Psoas muscle (tissue), 8 donors: Measurements from ENCODE around the gene RAVER1. TPM values are rescaled to one million over a fixed set of nuclear protein-coding genes. Genes with fewer than 3 reads are reported as not detected.

Experiments used
- ATAC-seq, 4 donors: fragments of 200-7000 bp; cut with Tn5 transposase; one replicate each; pipeline ENCODE4 v1.9.1; 2020; ENCODE audit warnings: moderate library complexity in 3 of 4, mild to moderate bottlenecking in 2 of 4
- DNase-seq, 2 donors: peaks; one replicate each; pipeline ENCODE4 v3.0.0-alpha.2; 2020
- H3K27ac ChIP-seq: fragments of 200-600 bp; one replicate; pipeline ENCODE4 v1.8.0; 2022
- H3K27me3 ChIP-seq, 3 donors: fragments of 200-600 bp in 1 of 3; one replicate each; pipeline versions ENCODE4 v1.6.1 to v1.8.0; 2013 to 2022; ENCODE audit warnings: low read length in 2 of 3, mild to moderate bottlenecking in 2 of 3, moderate library complexity in 1 of 3; ENCODE audit not compliant: insufficient read depth in 3 of 3
- H3K36me3 ChIP-seq, 2 donors: fragments of 200-600 bp in 1 of 2; one replicate each; pipeline versions ENCODE4 v1.6.1 to v1.8.0; 2013 to 2022; ENCODE audit warnings: low read depth in 1 of 2, mild to moderate bottlenecking in 1 of 2, moderate library complexity in 1 of 2; ENCODE audit not compliant: insufficient read depth in 1 of 2
- H3K4me1 ChIP-seq: fragments of 200-600 bp; one replicate; pipeline ENCODE4 v1.8.0; 2022
- H3K4me3 ChIP-seq: fragments of 200-600 bp; one replicate; pipeline ENCODE4 v1.8.0; 2022; ENCODE audit warnings: mild to moderate bottlenecking
- H3K9me3 ChIP-seq: fragments of 200-600 bp; one replicate; pipeline ENCODE4 v1.8.0; 2022
- WGBS, 3 donors: extraction: QIAGEN DNeasy Blood & Tissue Kit; methylation state at CpG; one replicate each; pipeline versions ENCODE4 v1.1.6 to v1.1.7; 2013; 5-methylcytosine and 5-hydroxymethylcytosine counted together
- intact Hi-C, 2 donors: fragments of 100-400 bp; cut with DNase I; formaldehyde crosslinking; loops; one replicate each; pipeline versions ENCODE4 v1.11.0 to v1.14.2; 2022
- polyA plus RNA-seq, 3 donors: library from polyadenylated mRNA; stranded (reverse); fragments of 200-250 nt; gene quantifications; one replicate each; pipeline ENCODE4 v1.2.3, GENCODE V29; 2013
- total RNA-seq, 4 donors: library from RNA; stranded (reverse); fragmentation: NEBNext Ultra II Directional in 2 of 4; extraction: Animal tissue kit (Norgen Biotek cat#: 25700) in 2 of 4; gene quantifications; one replicate each; pipeline versions ENCODE4 v1.2.1 to v1.2.4, GENCODE V29; 2021 to 2023
- TF ChIP-seq, protein P1 (sequence below): fragments of 200-600 bp; IDR thresholded peaks from one replicate; pipeline ENCODE4 v1.8.0; 2022; ENCODE audit warnings: antibody characterized with exemption
- donor health status: healthy with polysubstance abuse.
- donor health status: DM: no; HTN: no; CAD: no; lungs with moderate emphysema.
- donor health status: Bipolar disorder and iron deficiency.
- donor health status: healthy.
- donor health status: DM: yes; HTN: yes; CAD: no.
- donor health status: DM: no; HTN: no; CAD: no.
- donor health status: DM: no; HTN: no; CAD: no.
- donor health status: DM: yes; HTN: yes; CAD: no.

RAVER1 gene
- total and polyA plus RNA-seq, 7 donors = 4.3 to 11.2 (median 8.2) TPM

DNA sequence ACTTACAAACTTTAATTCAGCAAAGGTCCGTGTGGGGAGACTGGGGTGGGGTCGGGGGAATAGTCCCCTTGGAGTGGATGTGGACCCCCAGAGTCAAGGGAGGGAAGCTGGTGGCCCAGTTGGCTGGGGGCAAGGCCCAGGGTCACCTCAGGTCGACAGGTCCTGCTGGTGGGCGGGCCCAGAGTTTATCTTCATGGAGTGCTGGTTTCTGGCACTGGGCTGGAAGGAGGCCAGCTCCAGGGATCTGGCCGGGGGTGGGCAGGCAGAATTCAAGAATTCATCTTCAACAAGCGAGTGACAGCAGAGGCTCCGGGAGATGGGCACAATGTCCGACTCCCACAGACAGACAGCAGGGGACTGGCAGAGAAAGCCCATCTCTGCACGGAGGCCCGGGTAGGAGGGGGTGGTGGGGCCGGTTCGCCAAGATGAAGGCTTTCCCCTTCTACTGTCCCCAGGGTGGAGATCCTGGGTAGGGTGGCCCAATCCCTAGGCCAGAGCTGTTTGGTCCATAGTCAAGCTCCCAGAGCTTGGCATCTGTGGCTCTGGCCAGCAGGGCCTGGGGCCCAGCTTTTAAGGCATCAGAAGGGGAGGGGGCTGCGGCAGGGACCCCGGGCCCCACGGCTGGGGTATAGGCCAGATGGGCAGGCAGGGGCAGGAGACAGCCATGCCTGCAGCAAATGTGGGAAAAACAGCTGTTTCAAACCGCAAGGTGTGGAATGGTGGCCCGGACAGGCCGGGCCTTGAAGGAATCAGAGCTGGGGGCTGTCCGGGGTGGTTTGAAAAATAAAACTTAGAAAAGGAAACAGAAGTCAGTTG, 16.9 kb downstream of the RAVER1 start:
- Histone ChIP-seq H3K27ac (peak overlapping the region; percentile 76), H3K4me3 (peak overlapping the region; percentile 98), H3K36me3 (peaks cover 0 to 58% of the 10 kb centered on the region in 2 donors), H3K27me3 (no peaks in the 10 kb centered on the region), H3K9me3 (no peaks in the 10 kb centered on the region), H3K4me1 (peaks cover 3% of the 10 kb centered on the region)
- TF ChIP-seq, protein P1, sequence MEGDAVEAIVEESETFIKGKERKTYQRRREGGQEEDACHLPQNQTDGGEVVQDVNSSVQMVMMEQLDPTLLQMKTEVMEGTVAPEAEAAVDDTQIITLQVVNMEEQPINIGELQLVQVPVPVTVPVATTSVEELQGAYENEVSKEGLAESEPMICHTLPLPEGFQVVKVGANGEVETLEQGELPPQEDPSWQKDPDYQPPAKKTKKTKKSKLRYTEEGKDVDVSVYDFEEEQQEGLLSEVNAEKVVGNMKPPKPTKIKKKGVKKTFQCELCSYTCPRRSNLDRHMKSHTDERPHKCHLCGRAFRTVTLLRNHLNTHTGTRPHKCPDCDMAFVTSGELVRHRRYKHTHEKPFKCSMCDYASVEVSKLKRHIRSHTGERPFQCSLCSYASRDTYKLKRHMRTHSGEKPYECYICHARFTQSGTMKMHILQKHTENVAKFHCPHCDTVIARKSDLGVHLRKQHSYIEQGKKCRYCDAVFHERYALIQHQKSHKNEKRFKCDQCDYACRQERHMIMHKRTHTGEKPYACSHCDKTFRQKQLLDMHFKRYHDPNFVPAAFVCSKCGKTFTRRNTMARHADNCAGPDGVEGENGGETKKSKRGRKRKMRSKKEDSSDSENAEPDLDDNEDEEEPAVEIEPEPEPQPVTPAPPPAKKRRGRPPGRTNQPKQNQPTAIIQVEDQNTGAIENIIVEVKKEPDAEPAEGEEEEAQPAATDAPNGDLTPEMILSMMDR = no peak
- DNase-seq (no peak), ATAC-seq (peak in 1 of 4 donors; percentile 41)
- intact Hi-C loops = no loop called here
- WGBS, 3 donors = 51 to 70% (median 60%) methylated on average over 19 of the region's 19 CpGs

DNA sequence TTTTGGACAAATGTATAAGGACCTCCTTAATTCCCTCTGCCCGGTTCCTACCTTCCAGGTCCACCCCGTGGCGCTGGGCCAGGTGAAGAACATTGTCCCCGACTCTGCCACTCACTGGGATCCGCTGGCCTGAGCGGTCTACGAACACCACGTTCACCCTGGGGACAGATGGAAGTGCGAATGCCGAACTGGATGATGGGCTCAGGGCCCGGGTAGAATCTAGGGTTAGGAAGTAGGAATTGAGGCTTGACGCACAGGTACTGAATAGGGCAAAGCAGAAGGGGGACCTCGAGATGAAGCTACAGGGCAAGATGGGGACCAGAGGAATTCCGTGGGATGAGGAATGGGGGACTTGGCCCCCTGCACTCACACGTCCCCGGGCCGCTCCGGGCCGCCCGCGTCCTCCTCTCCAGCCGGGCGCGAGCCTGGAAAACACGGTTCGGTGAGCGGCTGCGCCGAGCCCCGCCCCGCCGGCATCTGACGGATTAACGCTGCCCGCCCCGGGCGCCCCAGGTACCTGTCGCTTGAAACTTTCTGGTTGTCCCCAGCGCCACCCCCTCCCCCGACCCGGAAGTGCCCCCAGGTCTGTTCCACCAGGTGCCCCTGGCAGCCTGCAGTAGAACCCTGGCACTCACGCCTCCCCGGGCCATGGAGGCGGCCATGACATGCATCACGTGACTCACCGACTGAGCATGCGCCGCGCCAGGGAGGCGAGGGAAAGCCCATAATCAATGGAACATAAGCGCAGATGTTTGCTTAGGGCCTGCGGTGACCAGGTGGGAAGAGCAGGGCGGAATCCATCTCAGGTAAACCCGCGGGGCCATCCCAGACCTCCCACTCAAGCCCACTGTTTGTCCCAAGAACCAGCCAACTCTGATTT, 17.8 kb downstream of the RAVER1 start, which contains the start of gene FDX2:
Gene FDX2, minus strand, starts transcription at position 681 of the 880 bp plus-strand sequence. Its CDS starts 19 bp downstream, at position 662.
- ATAC-seq (peak; percentile 91 to 98 (median 95)), DNase-seq (peak; percentile 91 to 95)
- intact Hi-C loops = no loop called here
- peak within 1 kb of the TSS; percentile 98 for H3K4me3 ChIP-seq
- peak within 1 kb of the TSS; percentile 76 for H3K27ac ChIP-seq
- TF ChIP-seq, protein P1 = no peak
- H3K4me1 ChIP-seq = peaks cover 3% of the 10 kb centered on the region
- H3K9me3 ChIP-seq = no peaks in the 10 kb centered on the region
- 1% methylated on average over 31 to 55 of the region's 55 CpGs for WGBS, 3 donors
- peaks cover 0 to 53% of the 10 kb centered on the region in 2 donors for H3K36me3 ChIP-seq
- no peaks in the 10 kb centered on the region for H3K27me3 ChIP-seq

DNA sequence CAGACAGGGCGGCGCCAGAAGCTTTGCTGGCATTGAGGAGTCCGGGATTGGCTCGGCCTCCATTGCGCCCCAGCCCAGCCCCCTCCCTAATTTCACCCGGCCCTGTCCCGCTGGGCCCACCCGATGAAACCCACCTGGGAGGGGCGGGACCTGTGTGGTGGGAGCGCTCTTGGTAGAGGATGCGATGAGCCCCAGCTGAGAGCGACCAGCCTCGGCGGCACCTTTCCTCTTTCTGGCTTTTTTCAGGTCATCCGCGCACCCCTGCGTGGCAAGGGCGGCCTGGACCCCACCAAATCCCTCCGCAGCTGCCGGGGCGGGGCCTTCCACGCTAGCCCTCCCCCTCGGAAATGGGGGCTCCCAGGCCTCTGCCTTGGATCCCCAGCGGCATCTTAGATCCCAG, 23.9 kb downstream of the RAVER1 start, which contains the start of gene ZGLP1:
Gene ZGLP1, minus strand, starts transcription at position 393 of the 400 bp plus-strand sequence.
- DNase-seq (no peak), ATAC-seq (no peak)
- intact Hi-C loops = no loop called here
- no peaks in the 10 kb centered on the region for H3K27me3 ChIP-seq
- no peaks in the 10 kb centered on the region for H3K4me1 ChIP-seq
- peaks cover 0 to 25% of the 10 kb centered on the region in 2 donors for H3K36me3 ChIP-seq
- no peak within 1 kb of the TSS for H3K27ac ChIP-seq
- no peak within 1 kb of the TSS for H3K4me3 ChIP-seq
- no peaks in the 10 kb centered on the region for H3K9me3 ChIP-seq
- TF ChIP-seq, protein P1 = no peak
- 83 to 93% (median 90%) methylated on average over 19 to 24 of the region's 24 CpGs for WGBS, 3 donors

DNA sequence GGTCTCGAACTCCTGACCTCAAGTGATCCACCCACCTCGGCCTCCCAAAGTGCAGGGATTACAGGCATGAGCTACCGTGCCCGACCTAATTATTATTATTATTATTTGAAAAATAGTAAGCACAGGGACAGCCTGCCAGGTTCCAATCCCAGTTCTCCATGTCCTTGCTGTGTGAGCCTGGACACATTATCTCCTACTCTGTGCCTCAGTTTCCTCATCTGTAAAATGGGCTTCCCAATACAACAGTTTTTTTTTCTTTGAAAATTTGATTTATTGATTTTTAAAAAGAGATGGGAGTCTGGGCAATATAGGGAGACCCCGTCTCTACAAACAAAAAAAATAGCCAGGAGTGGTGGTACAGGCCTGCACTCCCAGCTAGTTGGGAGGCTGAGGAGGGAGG, 27.0 kb downstream of the RAVER1 start:
- Histone ChIP-seq H3K36me3 (peaks cover 0 to 19% of the 10 kb centered on the region in 2 donors), H3K27me3 (no peaks in the 10 kb centered on the region), H3K9me3 (no peaks in the 10 kb centered on the region), H3K4me3 (no peak overlapping the region), H3K4me1 (no peaks in the 10 kb centered on the region), H3K27ac (no peak overlapping the region)
- intact Hi-C loops = no loop called here
- WGBS, 3 donors = 86 to 93% (median 89%) methylated on average over 5 of the region's 5 CpGs
- DNase-seq (no peak), ATAC-seq (no peak)
- TF ChIP-seq, protein P1 = no peak
